HepG2 (cell line): Measurements from ENCODE around the gene PCBD1. TPM values are rescaled to one million over a fixed set of nuclear protein-coding genes. Genes with fewer than 3 reads are reported as not detected.

Experiments used
- ATAC-seq: fragments of 200-7000 bp; cut with Tn5 transposase; 3 replicates; pipeline ENCODE4 v1.9.1; 2020; ENCODE audit warnings: mild to moderate bottlenecking, moderate library complexity
- BruUV-seq: library from RNA; stranded (reverse); fragments of 400-500 nt; replicated peaks from 2 replicates; lab custom pipeline; 2021; lab: Mats Ljungman, UMichigan
- CTCF ChIA-PET: fragments of 300-600 bp; formaldehyde crosslinking; extraction: SDS; loops from one replicate; lab custom pipeline; 2021; ENCODE audit warnings: low total read pairs, inconsistent platforms, low intra/inter-chr PET ratio; lab: Yijun Ruan, JAX
- POLR2A ChIA-PET: fragments of 350-600 bp; sonication (Branson Sonifier 250); formaldehyde crosslinking; loops from one replicate; lab custom pipeline; 2020; ENCODE audit warnings: antibody characterized with exemption, inconsistent platforms; lab: Yijun Ruan, JAX
- DNase-seq: peaks from one replicate; pipeline ENCODE4 v3.0.0-alpha.2; 2015; ENCODE audit warnings: low spot score
- FAIRE-seq: peaks from 3 replicates; lab custom pipeline; 2011; peaks lifted over from hg19 to GRCh38; lab: Jason Lieb, UNC
- H2AFZ ChIP-seq: one replicate; pipeline ENCODE4 v1.6.1; 2011; ENCODE audit warnings: low read length, inconsistent platforms
- H3K27ac ChIP-seq: fragments of 300-600 bp; 3 replicates; pipeline ENCODE4 v1.8.0; 2011; ENCODE audit warnings: mixed run types, mild to moderate bottlenecking, mixed read lengths, low read length, inconsistent platforms; ENCODE audit not compliant: insufficient read depth; ENCODE audit errors: extremely low read length
- H3K27me3 ChIP-seq, 2 experiments: fragments of 200-600 bp in 1 of 2; 2 replicates in 1 of 2; 3 replicates in 1 of 2; pipeline versions ENCODE4 v1.6.0 to v1.8.0; 2011; ENCODE audit warnings: low read length in 2 of 2, mild to moderate bottlenecking in 2 of 2, moderate library complexity in 2 of 2, inconsistent platforms in 1 of 2; ENCODE audit not compliant: insufficient read depth in 2 of 2, control insufficient read depth in 1 of 2
- H3K36me3 ChIP-seq, 2 experiments: fragments of 200-600 bp in 1 of 2; replicated peaks in 1 of 2; 2 replicates in 1 of 2; 3 replicates in 1 of 2; pipeline versions ENCODE4 v1.5.1 to v1.8.0; 2011; ENCODE audit warnings: low read length in 2 of 2, inconsistent platforms in 1 of 2; ENCODE audit not compliant: insufficient read depth in 2 of 2, control insufficient read depth in 1 of 2
- H3K4me1 ChIP-seq: 2 replicates; pipeline ENCODE4 v1.5.1; 2012; ENCODE audit warnings: low read length, inconsistent platforms; ENCODE audit not compliant: insufficient read depth
- H3K4me2 ChIP-seq: 2 replicates; pipeline ENCODE4 v1.6.0; 2011; ENCODE audit warnings: low read depth, low read length, inconsistent platforms
- H3K4me3 ChIP-seq, 3 experiments: fragments of 200-600 bp in 1 of 3; sonication (generic), shearing (Covaris generic) in 1 of 3; replicated peaks in 1 of 3; 2 replicates each; pipeline ENCODE4 v1.5.1; 2011 to 2016; ENCODE audit warnings: low read length in 3 of 3, inconsistent platforms in 2 of 3, low read depth in 2 of 3, mild to moderate bottlenecking in 2 of 3, control low read depth in 1 of 3, mixed read lengths in 1 of 3; ENCODE audit not compliant: insufficient read depth in 1 of 3
- H3K79me2 ChIP-seq: one replicate; pipeline ENCODE4 v1.6.1; 2011; ENCODE audit warnings: low read length, inconsistent platforms; ENCODE audit not compliant: insufficient read depth
- H3K9ac ChIP-seq: 2 replicates; pipeline ENCODE4 v1.6.0; 2011; ENCODE audit warnings: mild to moderate bottlenecking, low read depth, low read length, inconsistent platforms; ENCODE audit not compliant: insufficient read depth
- H3K9me3 ChIP-seq: 2 replicates; pipeline ENCODE4 v1.5.1; 2012; ENCODE audit warnings: mild to moderate bottlenecking, low read length
- H4K20me1 ChIP-seq: 2 replicates; pipeline ENCODE4 v1.6.0; 2011; ENCODE audit warnings: inconsistent platforms, mild to moderate bottlenecking, low read length, moderate library complexity; ENCODE audit not compliant: insufficient read depth
- ARID2 ChIP-seq: sonication (generic); formaldehyde crosslinking; IDR thresholded peaks from 2 replicates; pipeline ENCODE4 v1.8.1; 2022; ENCODE audit warnings: mild to moderate bottlenecking, missing genetic modification reagents, borderline replicate concordance
- KAT2B ChIP-seq: fragments of 150-350 bp; IDR thresholded peaks from 2 replicates; pipeline ENCODE4 v1.6.1; 2014; ENCODE audit warnings: low read depth, low read length, borderline replicate concordance
- KLF15 ChIP-seq: sonication (generic); formaldehyde crosslinking; IDR thresholded peaks from 2 replicates; pipeline ENCODE4 v1.8.1; 2023; ENCODE audit warnings: borderline replicate concordance, mild to moderate bottlenecking, inconsistent platforms, missing genetic modification reagents, mixed read lengths
- MAFG ChIP-seq: sonication (generic); formaldehyde crosslinking; IDR thresholded peaks from 2 replicates; pipeline ENCODE4 v1.5.1; 2020; ENCODE audit warnings: mild to moderate bottlenecking, missing genetic modification reagents
- PRPF4 ChIP-seq: fragments of 200-400 bp; formaldehyde crosslinking; IDR thresholded peaks from 2 replicates; pipeline ENCODE4 v1.6.1; 2016; ENCODE audit warnings: low read length, low read depth; ENCODE audit not compliant: poor library complexity, severe bottlenecking
- SIN3A ChIP-seq: IDR thresholded peaks from 2 replicates; pipeline ENCODE4 v1.6.1; 2011; ENCODE audit warnings: low read depth, mild to moderate bottlenecking, control low read depth, low read length, borderline replicate concordance
- SOX5 ChIP-seq: IDR thresholded peaks from 2 replicates; pipeline ENCODE4 v1.6.1; 2016; ENCODE audit warnings: borderline replicate concordance
- SP5 ChIP-seq: IDR thresholded peaks from 2 replicates; pipeline ENCODE4 v1.6.1; 2016; ENCODE audit warnings: low read depth, borderline replicate concordance
- XRCC5 ChIP-seq: fragments of 200-400 bp; formaldehyde crosslinking; optimal IDR thresholded peaks from 2 replicates; pipeline ENCODE3; 2017; ENCODE audit warnings: mild to moderate bottlenecking, low read length
- ZBTB7A ChIP-seq: sonication (generic); formaldehyde crosslinking; IDR thresholded peaks from 2 replicates; pipeline ENCODE4 v1.8.0; 2022; ENCODE audit warnings: mild to moderate bottlenecking, missing genetic modification reagents
- ZEB1 ChIP-seq: IDR thresholded peaks from 2 replicates; pipeline ENCODE4 v1.6.1; 2012; ENCODE audit warnings: mild to moderate bottlenecking, low read depth, inconsistent platforms; ENCODE audit not compliant: insufficient replicate concordance
- ZNF253 ChIP-seq: sonication (generic); formaldehyde crosslinking; IDR thresholded peaks from 2 replicates; pipeline ENCODE4 v1.8.0; 2022; ENCODE audit warnings: mild to moderate bottlenecking, missing genetic modification reagents, borderline replicate concordance
- ZNF264 ChIP-seq: sonication (generic); formaldehyde crosslinking; IDR thresholded peaks from 2 replicates; pipeline ENCODE4 v1.4.0; 2020; ENCODE audit warnings: missing genetic modification reagents
- ZNF367 ChIP-seq: sonication (generic); formaldehyde crosslinking; IDR thresholded peaks from 2 replicates; pipeline ENCODE4 v1.4.0; 2020; ENCODE audit warnings: missing genetic modification reagents, borderline replicate concordance
- ZNF556 ChIP-seq: sonication (generic); formaldehyde crosslinking; IDR thresholded peaks from 2 replicates; pipeline ENCODE4 v1.4.0; 2020; ENCODE audit warnings: mild to moderate bottlenecking, missing genetic modification reagents, borderline replicate concordance
- ZNF577 ChIP-seq: sonication (generic); formaldehyde crosslinking; IDR thresholded peaks from 2 replicates; pipeline ENCODE4 v1.4.0; 2020; ENCODE audit warnings: mild to moderate bottlenecking, low read depth, missing genetic modification reagents, borderline replicate concordance
- ZNF614 ChIP-seq: IDR thresholded peaks from 2 replicates; pipeline ENCODE4 v1.6.1; 2018; ENCODE audit warnings: missing biosample characterization, missing genetic modification reagents, inconsistent platforms, borderline replicate concordance
- WGBS: methylation state at CpG from one replicate; pipeline ENCODE4 v1.1.6; 2017; ENCODE audit warnings: low lambda C conversion rate; 5-methylcytosine and 5-hydroxymethylcytosine counted together
- in situ Hi-C: cut with HindIII; loops from 2 replicates; pipeline ENCODE4 v1.10.0; 2017; ENCODE audit warnings: low pct_unique_long_range_greater_than_20kb; ENCODE audit not compliant: extremely low pct_ligation_motif_present
- intact Hi-C: fragments of 100-400 bp; cut with micrococcal nuclease; formaldehyde crosslinking; loops from one replicate; pipeline ENCODE4 v1.10.0; 2022; ENCODE audit not compliant: unreplicated experiment
- polyA plus RNA-seq, 8 experiments: library from polyadenylated mRNA; depleted of rRNA in 3 of 8; stranded (reverse) in 7 of 8; unstranded in 1 of 8; fragments of >200 nt; fragmentation: Illumina TruSeq in 4 of 8; extraction: Trizol in 4 of 8; gene quantifications; 2 replicates each; pipeline versions ENCODE4 v1.2.1 to v1.2.3, GENCODE V29; 2011 to 2016; ENCODE audit warnings: low read depth in 4 of 8, missing spikeins in 1 of 8, mixed read lengths in 1 of 8; ENCODE audit not compliant: insufficient read depth in 1 of 8
- total RNA-seq, 5 experiments: library from RNA; depleted of rRNA; stranded (reverse); fragments of >200 nt; fragmentation: Illumina TruSeq; extraction: Trizol; gene quantifications; 2 replicates each; pipeline ENCODE4 v1.2.3, GENCODE V29; 2016; ENCODE audit warnings: low read depth in 1 of 5
- TF ChIP-seq, protein P1 (sequence below): IDR thresholded peaks from 2 replicates; pipeline ENCODE4 v1.6.1; 2016; ENCODE audit warnings: missing biosample characterization, missing genetic modification reagents, low read depth
- TF ChIP-seq, protein P2 (sequence below): sonication (generic); formaldehyde crosslinking; IDR thresholded peaks from 2 replicates; pipeline ENCODE4 v1.5.0; 2020; ENCODE audit warnings: mild to moderate bottlenecking, missing genetic modification reagents

The PCBD1 gene
- total and polyA plus RNA-seq, 2 of the 13 experiments (the other 11 are each of a cell fraction or from before 2014, with no cell fraction given), result 95.3 to 168 TPM

DNA sequence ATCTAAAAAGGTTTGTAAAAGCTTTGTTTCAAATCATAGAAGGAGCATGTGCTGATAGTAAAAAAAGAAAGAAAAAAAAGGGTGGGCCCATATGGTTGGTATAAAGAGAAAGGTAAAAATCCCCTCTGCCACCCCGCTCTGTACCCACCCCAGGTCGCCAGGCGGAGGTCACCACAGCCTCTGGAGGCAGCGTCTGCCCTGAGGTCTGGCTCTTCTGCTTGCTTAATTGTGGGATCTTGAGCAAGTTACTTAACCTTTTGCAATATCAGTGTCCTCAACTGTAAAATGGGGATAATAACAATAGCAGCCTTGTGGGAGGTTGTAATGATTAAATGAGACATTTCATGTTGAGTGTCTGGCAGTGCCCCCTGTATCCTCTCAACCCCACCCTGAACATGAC, 10.7 kb upstream of the PCBD1 start:
- intact Hi-C loops, result no loop called here

DNA sequence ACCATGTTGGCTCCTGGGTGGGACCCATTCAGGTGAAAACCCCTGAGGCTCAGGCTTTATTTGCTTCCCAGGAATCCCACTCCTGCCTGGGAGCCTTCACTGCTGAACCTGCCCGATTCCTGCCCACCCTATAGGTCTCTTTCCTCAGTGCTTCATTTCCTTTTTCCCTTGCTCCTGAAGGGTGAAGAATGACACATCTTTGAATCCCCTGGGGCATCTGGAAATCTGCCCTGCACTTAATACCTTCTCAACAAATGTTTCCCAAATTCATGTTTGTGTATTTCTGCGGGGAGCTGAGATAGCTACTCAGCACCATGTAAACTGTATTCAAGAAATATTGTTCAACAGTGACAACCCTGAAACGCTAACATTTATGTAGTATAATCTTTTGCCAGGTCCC, 10.3 kb upstream of the PCBD1 start:
- H3K9ac ChIP-seq, result no peak overlapping the region
- CTCF ChIA-PET, result no interaction called here
- ATAC-seq (no peak), FAIRE-seq (no peak), DNase-seq (no peak)
- no TSS peak for BruUV-seq
- H3K9me3 ChIP-seq, result no peaks in the 10 kb centered on the region
- H2AFZ ChIP-seq, result no peak overlapping the region
- H3K27me3 ChIP-seq, result peaks cover 1 to 35% of the 10 kb centered on the region in 2 experiments; a peak in 4 of 5 replicates
- POLR2A ChIA-PET, result no interaction called here
- in situ Hi-C loops (no loop called here), intact Hi-C loops (no loop called here)
- H3K4me2 ChIP-seq, result no peak overlapping the region
- no peak overlapping the region for H3K27ac ChIP-seq
- no peaks in the 10 kb centered on the region for H3K36me3 ChIP-seq
- WGBS, result 44% methylated on average over 3 of the region's 3 CpGs
- H3K4me1 ChIP-seq, result no peaks in the 10 kb centered on the region
- H3K4me3 ChIP-seq, result no peak overlapping the region
- H3K79me2 ChIP-seq, result no peaks in the 10 kb centered on the region
- no peaks in the 10 kb centered on the region; the same call in 1 of the 2 replicates for H4K20me1 ChIP-seq
- TF ChIP-seq, protein P1, sequence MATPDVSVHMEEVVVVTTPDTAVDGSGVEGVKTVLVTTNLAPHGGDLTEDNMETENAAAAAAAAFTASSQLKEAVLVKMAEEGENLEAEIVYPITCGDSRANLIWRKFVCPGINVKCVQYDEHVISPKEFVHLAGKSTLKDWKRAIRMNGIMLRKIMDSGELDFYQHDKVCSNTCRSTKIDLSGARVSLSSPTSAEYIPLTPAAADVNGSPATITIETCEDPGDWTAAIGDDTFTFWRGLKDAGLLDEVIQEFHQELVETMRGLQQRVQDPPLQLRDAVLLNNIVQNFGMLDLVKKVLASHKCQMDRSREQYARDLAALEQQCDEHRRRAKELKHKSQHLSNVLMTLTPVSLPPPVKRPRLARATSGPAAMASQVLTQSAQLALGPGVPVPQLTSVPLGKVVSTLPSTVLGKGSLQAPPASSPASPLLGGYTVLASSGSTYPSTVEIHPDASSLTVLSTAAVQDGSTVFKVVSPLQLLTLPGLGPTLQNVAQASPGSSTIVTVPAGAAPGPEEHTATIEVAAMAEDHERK (CRISPR knock-in tag), result no peak
- no peak for TF ChIP-seq ZBTB7A (CRISPR knock-in tag)
- TF ChIP-seq KAT2B, result no peak
- TF ChIP-seq SOX5 (CRISPR knock-in tag), result no peak
- no peak for TF ChIP-seq SIN3A
- no peak for TF ChIP-seq ZNF367 (CRISPR knock-in tag)
- TF ChIP-seq ZNF253 (CRISPR knock-in tag), result no peak
- TF ChIP-seq KLF15 (CRISPR knock-in tag), result no peak

More for the DNA sequence above, 10.7 kb upstream of the PCBD1 start:
- H3K79me2 ChIP-seq, result no peaks in the 10 kb centered on the region
- FAIRE-seq (no peak), ATAC-seq (no peak), DNase-seq (no peak)
- 32% methylated on average over 4 of the region's 4 CpGs for WGBS
- H4K20me1 ChIP-seq, result no peaks in the 10 kb centered on the region; the same call in 1 of the 2 replicates
- H3K36me3 ChIP-seq, result no peaks in the 10 kb centered on the region
- H3K9me3 ChIP-seq, result no peaks in the 10 kb centered on the region
- no peak overlapping the region for H3K4me2 ChIP-seq
- no peaks in the 10 kb centered on the region for H3K4me1 ChIP-seq
- no peak overlapping the region for H3K9ac ChIP-seq
- H3K4me3 ChIP-seq, result no peak overlapping the region
- BruUV-seq, result no TSS peak
- TF ChIP-seq PRPF4 (no peak), XRCC5 (no peak), ARID2 (no peak), MAFG (CRISPR knock-in tag) (no peak), ZNF614 (CRISPR knock-in tag) (no peak), SP5 (CRISPR knock-in tag) (no peak), ZEB1 (no peak), ZNF577 (CRISPR knock-in tag) (no peak), ZNF556 (CRISPR knock-in tag) (no peak), ZNF264 (CRISPR knock-in tag) (no peak)
- TF ChIP-seq, protein P2, sequence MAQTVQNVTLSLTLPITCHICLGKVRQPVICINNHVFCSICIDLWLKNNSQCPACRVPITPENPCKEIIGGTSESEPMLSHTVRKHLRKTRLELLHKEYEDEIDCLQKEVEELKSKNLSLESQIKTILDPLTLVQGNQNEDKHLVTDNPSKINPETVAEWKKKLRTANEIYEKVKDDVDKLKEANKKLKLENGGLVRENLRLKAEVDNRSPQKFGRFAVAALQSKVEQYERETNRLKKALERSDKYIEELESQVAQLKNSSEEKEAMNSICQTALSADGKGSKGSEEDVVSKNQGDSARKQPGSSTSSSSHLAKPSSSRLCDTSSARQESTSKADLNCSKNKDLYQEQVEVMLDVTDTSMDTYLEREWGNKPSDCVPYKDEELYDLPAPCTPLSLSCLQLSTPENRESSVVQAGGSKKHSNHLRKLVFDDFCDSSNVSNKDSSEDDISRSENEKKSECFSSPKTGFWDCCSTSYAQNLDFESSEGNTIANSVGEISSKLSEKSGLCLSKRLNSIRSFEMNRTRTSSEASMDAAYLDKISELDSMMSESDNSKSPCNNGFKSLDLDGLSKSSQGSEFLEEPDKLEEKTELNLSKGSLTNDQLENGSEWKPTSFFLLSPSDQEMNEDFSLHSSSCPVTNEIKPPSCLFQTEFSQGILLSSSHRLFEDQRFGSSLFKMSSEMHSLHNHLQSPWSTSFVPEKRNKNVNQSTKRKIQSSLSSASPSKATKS (CRISPR knock-in tag), result no peak
- ChIA-PET POLR2A (no interaction called here), CTCF (no interaction called here)
- H2AFZ ChIP-seq, result no peak overlapping the region
- H3K27ac ChIP-seq, result no peak overlapping the region
- H3K27me3 ChIP-seq, result peaks cover 1 to 31% of the 10 kb centered on the region in 2 experiments; a peak in 4 of 5 replicates
- in situ Hi-C loops, result no loop called here
